IMR-90 (cell line): ENCODE results near the gene GRIK1. TPM values are rescaled to one million over a fixed set of nuclear protein-coding genes. Genes with fewer than 3 reads are reported as not detected.

Experiments used
- ATAC-seq: fragments of 200-7000 bp; cut with Tn5 transposase; 2 replicates; pipeline ENCODE4 v1.9.1; 2020; ENCODE audit warnings: low read depth, mild to moderate bottlenecking, moderate library complexity
- BruUV-seq: library from RNA; stranded (reverse); fragments of 400-500 nt; replicated peaks from 2 replicates; lab custom pipeline; 2021; lab: Mats Ljungman, UMichigan
- CTCF ChIA-PET: fragments of 300-600 bp; formaldehyde crosslinking; extraction: SDS; loops from one replicate; lab custom pipeline; 2021; ENCODE audit warnings: antibody characterized with exemption; lab: Yijun Ruan, JAX
- POLR2A ChIA-PET: fragments of 300-600 bp; sonication (Branson Sonifier 250); formaldehyde crosslinking; loops from one replicate; lab custom pipeline; 2022; ENCODE audit warnings: antibody characterized with exemption; ENCODE audit not compliant: unreplicated experiment; lab: Charles Lee
- DNase-seq: peaks from one replicate; pipeline ENCODE4 v3.0.0; 2013
- H2AFZ ChIP-seq: replicated peaks from 2 replicates; pipeline ENCODE3; 2013; ENCODE audit warnings: low read length, mild to moderate bottlenecking; ENCODE audit not compliant: poor library complexity
- H2AK5ac ChIP-seq: 2 replicates; pipeline ENCODE4 v1.6.1; 2013; ENCODE audit warnings: low read depth, low read length, inconsistent platforms
- H2AK9ac ChIP-seq: replicated peaks from 2 replicates; pipeline ENCODE3; 2013; ENCODE audit warnings: mild to moderate bottlenecking, low read depth, low read length, moderate library complexity; ENCODE audit not compliant: poor library complexity
- H2BK120ac ChIP-seq: 2 replicates; pipeline ENCODE4 v1.6.1; 2013; ENCODE audit warnings: low read depth, low read length, inconsistent platforms
- H2BK15ac ChIP-seq: 3 replicates; pipeline ENCODE4 v1.6.1; 2013; ENCODE audit warnings: low read depth, low read length, inconsistent platforms
- H2BK20ac ChIP-seq: 2 replicates; pipeline ENCODE4 v1.6.1; 2013; ENCODE audit warnings: low read depth, mild to moderate bottlenecking, inconsistent platforms, low read length, moderate library complexity
- H2BK5ac ChIP-seq: 2 replicates; pipeline ENCODE4 v1.6.1; 2013; ENCODE audit warnings: mild to moderate bottlenecking, low read depth, low read length, inconsistent platforms; ENCODE audit not compliant: poor library complexity, severe bottlenecking
- H3K14ac ChIP-seq: replicated peaks from 2 replicates; pipeline ENCODE4 v1.6.1; 2013; ENCODE audit warnings: low read depth, low read length, inconsistent platforms
- H3K18ac ChIP-seq: 2 replicates; pipeline ENCODE4 v1.6.1; 2013; ENCODE audit warnings: low read depth, low read length, control low read depth
- H3K23ac ChIP-seq: 2 replicates; pipeline ENCODE4 v1.6.1; 2013; ENCODE audit warnings: low read depth, low read length, inconsistent platforms
- H3K27ac ChIP-seq: 2 replicates; pipeline ENCODE4 v1.5.1; 2013; ENCODE audit warnings: mild to moderate bottlenecking, control low read depth, low read length; ENCODE audit not compliant: insufficient read depth
- H3K27me3 ChIP-seq: 2 replicates; pipeline ENCODE4 v1.6.1; 2013; ENCODE audit warnings: low read length; ENCODE audit not compliant: control insufficient read depth, insufficient read depth
- H3K36me3 ChIP-seq: 2 replicates; pipeline ENCODE4 v1.6.1; 2013; ENCODE audit warnings: low read length, mixed read lengths; ENCODE audit not compliant: control insufficient read depth, insufficient read depth
- H3K4ac ChIP-seq: 2 replicates; pipeline ENCODE4 v1.6.1; 2013; ENCODE audit warnings: low read depth, low read length, inconsistent platforms
- H3K4me1 ChIP-seq: 2 replicates; pipeline ENCODE4 v1.6.1; 2013; ENCODE audit warnings: low read length, mixed read lengths; ENCODE audit not compliant: control insufficient read depth, insufficient read depth
- H3K4me2 ChIP-seq: 2 replicates; pipeline ENCODE4 v1.6.1; 2013; ENCODE audit warnings: low read depth, mild to moderate bottlenecking, control low read depth, low read length, moderate library complexity
- H3K4me3 ChIP-seq: 2 replicates; pipeline ENCODE4 v1.5.1; 2013; ENCODE audit warnings: low read depth, mild to moderate bottlenecking, control low read depth, low read length, moderate library complexity; ENCODE audit not compliant: insufficient read depth
- H3K56ac ChIP-seq: 2 replicates; pipeline ENCODE4 v1.6.1; 2013; ENCODE audit warnings: low read length, inconsistent platforms; ENCODE audit not compliant: insufficient read depth; ENCODE audit errors: extremely low read depth
- H3K79me1 ChIP-seq, 2 experiments: 2 replicates each; pipeline ENCODE4 v1.6.1; 2013; ENCODE audit warnings: low read length in 2 of 2, inconsistent platforms in 1 of 2, low read depth in 1 of 2
- H3K9ac ChIP-seq: 2 replicates; pipeline ENCODE4 v1.6.1; 2013; ENCODE audit warnings: low read depth, low read length, control low read depth
- H3K9me1 ChIP-seq: 2 replicates; pipeline ENCODE4 v1.6.1; 2013; ENCODE audit warnings: low read length, inconsistent platforms; ENCODE audit not compliant: insufficient read depth
- H3K9me3 ChIP-seq: 2 replicates; pipeline ENCODE4 v1.6.1; 2013; ENCODE audit warnings: low read length; ENCODE audit not compliant: control insufficient read depth, insufficient read depth
- H4K20me1 ChIP-seq: 2 replicates; pipeline ENCODE4 v1.6.1; 2013; ENCODE audit warnings: low read length, inconsistent platforms; ENCODE audit not compliant: insufficient read depth
- H4K5ac ChIP-seq: 2 replicates; pipeline ENCODE4 v1.6.1; 2013; ENCODE audit warnings: mild to moderate bottlenecking, low read depth, low read length, control low read depth
- H4K8ac ChIP-seq, 2 experiments: 2 replicates each; pipeline ENCODE4 v1.6.1; 2013; ENCODE audit warnings: low read depth in 2 of 2, low read length in 2 of 2, control low read depth in 1 of 2, inconsistent platforms in 1 of 2
- H4K91ac ChIP-seq: 2 replicates; pipeline ENCODE4 v1.6.1; 2013; ENCODE audit warnings: low read depth, low read length, inconsistent platforms; ENCODE audit not compliant: insufficient read depth
- BHLHE40 ChIP-seq: fragments of 150-350 bp; IDR thresholded peaks from 2 replicates; pipeline ENCODE4 v1.6.1; 2016; ENCODE audit warnings: mild to moderate bottlenecking, low read depth, low read length
- CEBPB ChIP-seq: IDR thresholded peaks from 2 replicates; pipeline ENCODE4 v1.6.1; 2012; ENCODE audit warnings: low read depth, low read length, improper control_type of control experiment
- CHD1 ChIP-seq: IDR thresholded peaks from 2 replicates; pipeline ENCODE4 v1.6.1; 2012; ENCODE audit warnings: low read depth, low read length, improper control_type of control experiment
- FOS ChIP-seq: fragments of 150-350 bp; IDR thresholded peaks from 2 replicates; pipeline ENCODE4 v1.6.1; 2016; ENCODE audit warnings: low read depth, low read length
- MAFK ChIP-seq: IDR thresholded peaks from 2 replicates; pipeline ENCODE4 v1.6.1; 2012; ENCODE audit warnings: low read depth, low read length, improper control_type of control experiment
- MAZ ChIP-seq: IDR thresholded peaks from 2 replicates; pipeline ENCODE4 v1.6.1; 2012; ENCODE audit warnings: low read depth, mild to moderate bottlenecking, low read length, improper control_type of control experiment, moderate library complexity, borderline replicate concordance
- MXI1 ChIP-seq: IDR thresholded peaks from 2 replicates; pipeline ENCODE4 v1.6.1; 2012; ENCODE audit warnings: low read depth, mild to moderate bottlenecking, low read length, moderate library complexity, borderline replicate concordance
- NFE2L2 ChIP-seq: fragments of 150-350 bp; IDR thresholded peaks from 2 replicates; pipeline ENCODE4 v1.6.1; 2016; ENCODE audit warnings: low read depth, mild to moderate bottlenecking, low read length
- POLR2A ChIP-seq: IDR thresholded peaks from 2 replicates; pipeline ENCODE4 v1.6.1; 2012; ENCODE audit warnings: mild to moderate bottlenecking, low read depth, low read length
- RAD21 ChIP-seq: IDR thresholded peaks from 2 replicates; pipeline ENCODE4 v1.6.1; 2012; ENCODE audit warnings: low read length, improper control_type of control experiment
- RCOR1 ChIP-seq: IDR thresholded peaks from 2 replicates; pipeline ENCODE4 v1.6.1; 2012; ENCODE audit warnings: mild to moderate bottlenecking, low read length, improper control_type of control experiment; ENCODE audit not compliant: insufficient replicate concordance
- RFX5 ChIP-seq: IDR thresholded peaks from 2 replicates; pipeline ENCODE4 v1.8.0; 2012; ENCODE audit warnings: low read depth, mild to moderate bottlenecking, low read length, moderate library complexity
- SMC3 ChIP-seq: fragments of 150-350 bp; IDR thresholded peaks from 2 replicates; pipeline ENCODE4 v1.6.1; 2016; ENCODE audit warnings: low read depth, mild to moderate bottlenecking, antibody characterized with exemption, low read length, moderate library complexity
- dilution Hi-C: fragments of 300-500 bp; cut with HindIII; formaldehyde crosslinking; loops from one replicate; pipeline ENCODE4 v1.14.3; 2018; ENCODE audit warnings: low sequenced_read_pairs; ENCODE audit not compliant: unreplicated experiment
- in situ Hi-C: fragments of 300-500 bp; cut with MboI; formaldehyde crosslinking; loops from 3 replicates; pipeline ENCODE4 v1.14.3; 2019; ENCODE audit warnings: low sequenced_read_pairs, inconsistent platforms, mixed read lengths
- intact Hi-C: fragments of 100-400 bp; cut with micrococcal nuclease; formaldehyde crosslinking; loops from 2 replicates; pipeline ENCODE4 v1.10.0; 2022
- polyA plus RNA-seq, 3 experiments: library from polyadenylated mRNA; depleted of rRNA; stranded (reverse); fragments of >200 nt; gene quantifications; 2 replicates each; pipeline ENCODE4 v1.2.3, GENCODE V29; 2012; ENCODE audit warnings: low replicate concordance in 1 of 3
- total RNA-seq: library from RNA; depleted of rRNA; stranded (reverse); fragments of >200 nt; gene quantifications from 2 replicates; pipeline ENCODE4 v1.2.3, GENCODE V29; 2012
- TF ChIP-seq, protein P1 (sequence below): fragments of 150-350 bp; IDR thresholded peaks from 2 replicates; pipeline ENCODE4 v1.6.1; 2016; ENCODE audit warnings: low read depth, mild to moderate bottlenecking, low read length, moderate library complexity, borderline replicate concordance
- TF ChIP-seq, protein P2 (sequence below): fragments of 150-350 bp; IDR thresholded peaks from 2 replicates; pipeline ENCODE4 v1.6.1; 2017; ENCODE audit warnings: mild to moderate bottlenecking, antibody characterized with exemption, low read length, low read depth
- TF ChIP-seq, protein P3 (sequence below): conservative IDR thresholded peaks from 2 replicates; pipeline ENCODE4 v1.5.1; 2012; ENCODE audit warnings: mild to moderate bottlenecking, low read depth, low read length, improper control_type of control experiment

The GRIK1 gene
- total and polyA plus RNA-seq, 2 of the 4 experiments (the other 2 are of a cell fraction), result not detected

DNA sequence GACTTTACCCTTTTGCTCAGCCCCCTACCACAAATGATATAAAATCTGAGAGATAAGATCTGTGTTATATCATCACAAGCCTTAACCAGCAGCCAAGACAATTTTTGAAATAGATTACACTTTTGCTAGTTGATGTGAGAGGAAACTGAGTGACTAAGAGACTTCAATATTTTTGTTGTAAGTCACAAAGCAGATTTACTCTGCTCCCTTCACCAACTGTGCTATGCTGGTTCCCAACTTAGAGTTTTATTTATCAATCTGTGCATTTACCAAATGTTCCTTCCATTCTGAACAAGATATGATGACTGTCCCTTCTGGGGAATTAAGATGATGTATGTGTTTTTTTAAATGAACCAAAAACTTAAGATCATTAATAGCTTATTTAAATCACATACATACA lies 12.1 kb upstream of the GRIK1 start:
- TF ChIP-seq, protein P1, sequence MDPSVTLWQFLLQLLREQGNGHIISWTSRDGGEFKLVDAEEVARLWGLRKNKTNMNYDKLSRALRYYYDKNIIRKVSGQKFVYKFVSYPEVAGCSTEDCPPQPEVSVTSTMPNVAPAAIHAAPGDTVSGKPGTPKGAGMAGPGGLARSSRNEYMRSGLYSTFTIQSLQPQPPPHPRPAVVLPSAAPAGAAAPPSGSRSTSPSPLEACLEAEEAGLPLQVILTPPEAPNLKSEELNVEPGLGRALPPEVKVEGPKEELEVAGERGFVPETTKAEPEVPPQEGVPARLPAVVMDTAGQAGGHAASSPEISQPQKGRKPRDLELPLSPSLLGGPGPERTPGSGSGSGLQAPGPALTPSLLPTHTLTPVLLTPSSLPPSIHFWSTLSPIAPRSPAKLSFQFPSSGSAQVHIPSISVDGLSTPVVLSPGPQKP, result no peak
- no peak for TF ChIP-seq CHD1
- TF ChIP-seq MAZ, result no peak
- TF ChIP-seq RFX5, result no peak
- no peak for TF ChIP-seq POLR2A
- TF ChIP-seq FOS, result no peak
- TF ChIP-seq, protein P2, sequence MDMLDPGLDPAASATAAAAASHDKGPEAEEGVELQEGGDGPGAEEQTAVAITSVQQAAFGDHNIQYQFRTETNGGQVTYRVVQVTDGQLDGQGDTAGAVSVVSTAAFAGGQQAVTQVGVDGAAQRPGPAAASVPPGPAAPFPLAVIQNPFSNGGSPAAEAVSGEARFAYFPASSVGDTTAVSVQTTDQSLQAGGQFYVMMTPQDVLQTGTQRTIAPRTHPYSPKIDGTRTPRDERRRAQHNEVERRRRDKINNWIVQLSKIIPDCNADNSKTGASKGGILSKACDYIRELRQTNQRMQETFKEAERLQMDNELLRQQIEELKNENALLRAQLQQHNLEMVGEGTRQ, result no peak
- TF ChIP-seq RAD21, result no peak
- TF ChIP-seq BHLHE40, result no peak
- no peak for TF ChIP-seq MXI1
- TF ChIP-seq, protein P3, sequence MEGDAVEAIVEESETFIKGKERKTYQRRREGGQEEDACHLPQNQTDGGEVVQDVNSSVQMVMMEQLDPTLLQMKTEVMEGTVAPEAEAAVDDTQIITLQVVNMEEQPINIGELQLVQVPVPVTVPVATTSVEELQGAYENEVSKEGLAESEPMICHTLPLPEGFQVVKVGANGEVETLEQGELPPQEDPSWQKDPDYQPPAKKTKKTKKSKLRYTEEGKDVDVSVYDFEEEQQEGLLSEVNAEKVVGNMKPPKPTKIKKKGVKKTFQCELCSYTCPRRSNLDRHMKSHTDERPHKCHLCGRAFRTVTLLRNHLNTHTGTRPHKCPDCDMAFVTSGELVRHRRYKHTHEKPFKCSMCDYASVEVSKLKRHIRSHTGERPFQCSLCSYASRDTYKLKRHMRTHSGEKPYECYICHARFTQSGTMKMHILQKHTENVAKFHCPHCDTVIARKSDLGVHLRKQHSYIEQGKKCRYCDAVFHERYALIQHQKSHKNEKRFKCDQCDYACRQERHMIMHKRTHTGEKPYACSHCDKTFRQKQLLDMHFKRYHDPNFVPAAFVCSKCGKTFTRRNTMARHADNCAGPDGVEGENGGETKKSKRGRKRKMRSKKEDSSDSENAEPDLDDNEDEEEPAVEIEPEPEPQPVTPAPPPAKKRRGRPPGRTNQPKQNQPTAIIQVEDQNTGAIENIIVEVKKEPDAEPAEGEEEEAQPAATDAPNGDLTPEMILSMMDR, result no peak
- TF ChIP-seq SMC3, result no peak
- TF ChIP-seq MAFK, result no peak
- TF ChIP-seq NFE2L2, result no peak
- no peak for TF ChIP-seq CEBPB
- no peak for TF ChIP-seq RCOR1

More for the DNA sequence above, 12.1 kb upstream of the GRIK1 start:
- H2BK120ac ChIP-seq, result no peak overlapping the region
- ChIA-PET POLR2A (no interaction called here), CTCF (no interaction called here)
- no peak overlapping the region for H3K23ac ChIP-seq
- no peak overlapping the region for H3K4ac ChIP-seq
- no peak overlapping the region for H2AFZ ChIP-seq
- H3K4me3 ChIP-seq, result no peak overlapping the region
- dilution Hi-C loops (no loop called here), intact Hi-C loops (no loop called here), in situ Hi-C loops (no loop called here)
- H3K9me3 ChIP-seq, result no peaks in the 10 kb centered on the region
- H2BK15ac ChIP-seq, result no peak overlapping the region
- H2AK9ac ChIP-seq, result no peak overlapping the region
- no peak overlapping the region for H3K4me2 ChIP-seq
- H3K14ac ChIP-seq, result no peak overlapping the region
- H3K27me3 ChIP-seq, result no peaks in the 10 kb centered on the region
- no peak overlapping the region for H4K8ac ChIP-seq
- no peak overlapping the region for H2BK5ac ChIP-seq
- H3K4me1 ChIP-seq, result no peaks in the 10 kb centered on the region
- DNase-seq (no peak), ATAC-seq (no peak)
- no peaks in the 10 kb centered on the region for H3K79me1 ChIP-seq
- H4K91ac ChIP-seq, result no peak overlapping the region
- no peaks in the 10 kb centered on the region for H3K36me3 ChIP-seq
- H3K18ac ChIP-seq, result no peak overlapping the region
- no peak overlapping the region for H4K5ac ChIP-seq
- H3K9me1 ChIP-seq, result no peaks in the 10 kb centered on the region
- H3K56ac ChIP-seq, result no peak overlapping the region
- no peak overlapping the region for H2BK20ac ChIP-seq
- H3K9ac ChIP-seq, result no peak overlapping the region
- H3K27ac ChIP-seq, result no peak overlapping the region
- H4K20me1 ChIP-seq, result no peaks in the 10 kb centered on the region
- no peak overlapping the region for H2AK5ac ChIP-seq
- BruUV-seq, result no TSS peak
